SK-N-MC (cell line): ENCODE data around the gene C1orf167.

Experiments
- EZH2 ChIP-seq: fragments of 200-600 bp; sonication (generic); IDR thresholded peaks from one replicate; pipeline ENCODE4 v1.6.1; 2017; ENCODE audit warnings: antibody characterized with exemption
- FOXP2 ChIP-seq: optimal IDR thresholded peaks from 2 replicates; pipeline ENCODE3; 2011; ENCODE audit warnings: mild to moderate bottlenecking, moderate library complexity; ENCODE audit not compliant: insufficient read depth; ENCODE audit errors: extremely low read length, control extremely low read depth
- POLR2AphosphoS5 ChIP-seq: IDR thresholded peaks from 2 replicates; pipeline ENCODE4 v1.6.1; 2012; ENCODE audit warnings: mild to moderate bottlenecking, low read depth, low read length, borderline replicate concordance

DNA sequence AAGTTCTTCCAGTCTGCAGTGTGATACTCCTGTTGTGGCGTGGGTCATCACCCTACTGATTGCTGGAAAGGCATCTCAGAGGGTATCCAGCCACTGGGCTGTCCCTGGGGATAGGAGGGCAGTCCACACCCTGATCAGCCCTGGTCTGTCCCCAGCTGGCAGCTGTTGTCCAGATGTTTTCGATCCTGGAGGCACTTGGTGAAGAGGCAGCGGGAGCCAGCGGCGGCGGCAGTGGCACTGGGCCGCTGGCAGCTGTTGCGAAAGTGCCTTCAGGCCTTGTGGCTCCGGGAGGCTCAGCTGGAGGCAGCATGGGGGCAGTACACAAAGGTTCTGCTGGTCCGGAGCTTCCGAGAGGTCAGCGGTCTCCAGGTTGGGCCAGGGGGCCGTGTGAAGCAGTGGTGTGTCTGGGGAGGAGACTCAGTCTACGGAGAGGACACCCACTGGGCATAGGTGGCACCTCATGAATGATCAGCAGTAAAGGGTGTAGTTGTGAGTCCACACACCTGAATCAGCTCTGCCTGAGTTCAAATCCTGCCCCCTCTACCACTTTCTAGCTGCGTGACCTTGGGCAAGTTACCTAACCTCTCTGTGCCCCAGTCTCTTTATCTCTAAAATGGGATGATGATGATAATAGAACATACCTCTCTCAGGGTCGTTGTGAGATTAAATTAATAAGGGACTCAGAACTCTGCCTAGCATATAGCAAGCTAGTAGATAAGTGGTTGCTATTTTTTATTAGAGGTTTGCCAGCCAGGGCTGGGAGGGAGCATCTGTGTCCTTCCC is 6.1 kb downstream of the C1orf167 start:
- TF ChIP-seq EZH2 (no peak), POLR2AphosphoS5 (no peak), FOXP2 (no peak)
